K562 (cell line): ENCODE results near the gene SPIRE1. TPM values are rescaled to one million over a fixed set of nuclear protein-coding genes. Genes with fewer than 3 reads are reported as not detected.
A peak's percentile ranks its signal among the peaks of the same experiment; 100 is the strongest.

ENCODE experiments used
- ATAC-seq: fragments of 200-7000 bp; cut with Tn5 transposase; 3 replicates; pipeline ENCODE4 v1.9.1; 2020; ENCODE audit warnings: moderate library complexity
- BruUV-seq: library from RNA; stranded (reverse); fragments of 400-500 nt; replicated peaks from 2 replicates; lab custom pipeline; 2021; lab: Mats Ljungman, UMichigan
- CTCF ChIA-PET: fragments of 300-600 bp; formaldehyde crosslinking; extraction: SDS; loops from one replicate; lab custom pipeline; 2021; ENCODE audit warnings: low intra/inter-chr PET ratio; lab: Yijun Ruan, JAX
- POLR2A ChIA-PET: fragments of 300-600, 350-650 bp; sonication (Branson Sonifier 250); formaldehyde crosslinking; extraction: SDS; loops from one replicate; lab custom pipeline; 2021; ENCODE audit warnings: antibody characterized with exemption, inconsistent platforms; lab: Yijun Ruan, JAX
- DNase-seq, 4 experiments: peaks; one replicate each; pipeline versions ENCODE4 v3.0.0 to v3.0.0-alpha.2; 2011 to 2018; ENCODE audit warnings: low spot score in 3 of 4, mixed read lengths in 3 of 4; ENCODE audit errors: extremely low read depth in 1 of 4
- FAIRE-seq: peaks from 2 replicates; lab custom pipeline; 2011; peaks lifted over from hg19 to GRCh38; lab: Jason Lieb, UNC
- H2AFZ ChIP-seq: 2 replicates; pipeline ENCODE4 v1.6.0; 2011; ENCODE audit warnings: low read depth, low read length, control low read depth, inconsistent platforms
- H3K27ac ChIP-seq: fragments of 200-600 bp; 3 replicates; pipeline ENCODE4 v1.8.0; 2011; ENCODE audit warnings: low read depth, mild to moderate bottlenecking, control low read depth, inconsistent platforms, low read length, moderate library complexity, mixed read lengths; ENCODE audit errors: extremely low read depth
- H3K27me3 ChIP-seq, 2 experiments: fragments of 300-600 bp in 1 of 2; 2 replicates in 1 of 2; 3 replicates in 1 of 2; pipeline versions ENCODE4 v1.6.0 to v1.8.0; 2011; ENCODE audit warnings: inconsistent platforms in 2 of 2, low read length in 2 of 2, mild to moderate bottlenecking in 1 of 2, mixed read lengths in 1 of 2, moderate library complexity in 1 of 2; ENCODE audit not compliant: control insufficient read depth in 2 of 2, insufficient read depth in 2 of 2
- H3K36me3 ChIP-seq: fragments of 300-600 bp; 3 replicates; pipeline ENCODE4 v1.8.0; 2011; ENCODE audit warnings: mild to moderate bottlenecking, low read length, inconsistent platforms; ENCODE audit not compliant: control insufficient read depth, insufficient read depth
- H3K4me1 ChIP-seq, 2 experiments: fragments of 200-600 bp in 1 of 2; replicated peaks in 1 of 2; 2 replicates in 1 of 2; 3 replicates in 1 of 2; pipeline versions ENCODE4 v1.5.1 to v1.8.0; 2011; ENCODE audit warnings: inconsistent platforms in 2 of 2, low read length in 2 of 2, mild to moderate bottlenecking in 1 of 2, mixed read lengths in 1 of 2, moderate library complexity in 1 of 2; ENCODE audit not compliant: control insufficient read depth in 2 of 2, insufficient read depth in 2 of 2
- H3K4me2 ChIP-seq: 2 replicates; pipeline ENCODE4 v1.6.1; 2011; ENCODE audit warnings: low read length, control low read depth, inconsistent platforms, mixed read lengths; ENCODE audit not compliant: insufficient read depth
- H3K4me3 ChIP-seq: fragments of 200-600 bp; sonication (generic), shearing (Covaris generic); 2 replicates; pipeline ENCODE4 v1.5.1; 2016; ENCODE audit warnings: control low read depth, inconsistent platforms
- H3K79me2 ChIP-seq: fragments of 200-600 bp; 3 replicates; pipeline ENCODE4 v1.8.0; 2011; ENCODE audit warnings: low read length, inconsistent platforms; ENCODE audit not compliant: control insufficient read depth, insufficient read depth
- H3K9ac ChIP-seq, 2 experiments: 2 replicates each; pipeline versions ENCODE4 v1.6.0 to v1.6.1; 2011; ENCODE audit warnings: low read depth in 2 of 2, low read length in 2 of 2, control low read depth in 1 of 2, inconsistent platforms in 1 of 2, mild to moderate bottlenecking in 1 of 2, mixed read lengths in 1 of 2; ENCODE audit not compliant: insufficient read depth in 1 of 2
- H3K9me1 ChIP-seq: one replicate; pipeline ENCODE4 v1.6.0; 2011; ENCODE audit warnings: inconsistent platforms, mild to moderate bottlenecking, low read length, moderate library complexity; ENCODE audit not compliant: control insufficient read depth, insufficient read depth
- H3K9me3 ChIP-seq: replicated peaks from 2 replicates; pipeline ENCODE4 v1.5.1; 2011; ENCODE audit warnings: low read depth, low read length, inconsistent platforms; ENCODE audit not compliant: control insufficient read depth, insufficient read depth
- H4K20me1 ChIP-seq: replicated peaks from 2 replicates; pipeline ENCODE4 v1.6.1; 2011; ENCODE audit warnings: low read length, inconsistent platforms, mixed read lengths; ENCODE audit not compliant: control insufficient read depth, insufficient read depth
- BCL6 ChIP-seq: fragments of 250-450 bp; sonication (Bioruptor Pico); IDR thresholded peaks from 2 replicates; pipeline ENCODE4 v1.4.0; 2020
- CBFA2T3 ChIP-seq: fragments of 450-650 bp; IDR thresholded peaks from 2 replicates; pipeline ENCODE4 v1.6.1; 2017
- NFIC ChIP-seq: fragments of 450-650 bp; IDR thresholded peaks from 2 replicates; pipeline ENCODE4 v1.6.1; 2017; ENCODE audit warnings: mild to moderate bottlenecking, inconsistent platforms
- PTTG1 ChIP-seq: fragments of 450-650 bp; IDR thresholded peaks from 2 replicates; pipeline ENCODE4 v1.6.1; 2016; ENCODE audit warnings: low read depth, mild to moderate bottlenecking, missing genetic modification characterization, missing compliant biosample characterization
- SMARCE1 ChIP-seq: fragments of 450-650 bp; IDR thresholded peaks from 2 replicates; pipeline ENCODE4 v1.7.1; 2016; ENCODE audit warnings: mild to moderate bottlenecking
- SOX6 ChIP-seq: fragments of 450-650 bp; IDR thresholded peaks from 2 replicates; pipeline ENCODE4 v1.6.1; 2014; ENCODE audit warnings: mild to moderate bottlenecking
- SRF ChIP-seq, 2 experiments: fragments of 250-450, 450-650 bp in 1 of 2; sonication (Bioruptor Pico) in 1 of 2; sonication (generic) in 1 of 2; formaldehyde crosslinking; IDR thresholded peaks; 2 replicates each; pipeline versions ENCODE4 v1.5.0 to v1.5.1; 2020 to 2022; ENCODE audit warnings: mild to moderate bottlenecking in 1 of 2, missing genetic modification reagents in 1 of 2
- TEAD4 ChIP-seq, 2 experiments: sonication (generic) in 1 of 2; formaldehyde crosslinking in 1 of 2; IDR thresholded peaks; 2 replicates each; pipeline versions ENCODE4 v1.6.1 to v1.8.0; 2012 to 2022; ENCODE audit warnings: borderline replicate concordance in 1 of 2, inconsistent platforms in 1 of 2, low read length in 1 of 2, mild to moderate bottlenecking in 1 of 2, missing genetic modification reagents in 1 of 2
- ZNF124 ChIP-seq: sonication (generic); formaldehyde crosslinking; IDR thresholded peaks from 2 replicates; pipeline ENCODE4 v1.8.1; 2022; ENCODE audit warnings: missing genetic modification reagents
- ZNF24 ChIP-seq: fragments of 450-650 bp; IDR thresholded peaks from 2 replicates; pipeline ENCODE4 v1.6.1; 2016
- ZNF766 ChIP-seq: fragments of 200-800 bp; sonication (Bioruptor generic); conservative IDR thresholded peaks from 2 replicates; pipeline ENCODE4 v1.6.1; 2016; ENCODE audit warnings: missing genetic modification characterization, missing compliant biosample characterization
- WGBS: fragments of 100-300 bp; shearing (Covaris generic); methylation state at CpG from one replicate; pipeline ENCODE4 v1.1.6; 2016; ENCODE audit warnings: low coverage, mixed read lengths; ENCODE audit not compliant: insufficient coverage; ENCODE audit errors: missing lambda C conversion rate; 5-methylcytosine and 5-hydroxymethylcytosine counted together
- in situ Hi-C: fragments of 300-500 bp; cut with MboI; formaldehyde crosslinking; loops from 4 replicates; pipeline ENCODE4 v1.15.0; 2018; ENCODE audit warnings: inconsistent platforms, mixed read lengths
- intact Hi-C: fragments of 100-400 bp; cut with micrococcal nuclease; formaldehyde crosslinking; loops from 2 replicates; pipeline ENCODE4 v1.14.2; 2022
- polyA plus RNA-seq, 8 experiments: library from polyadenylated mRNA; depleted of rRNA in 4 of 8; stranded (reverse) in 5 of 8; unstranded in 3 of 8; fragments of >200 nt; fragmentation: Nextera tagmentation in 2 of 8; fragmentation: Illumina TruSeq in 1 of 8; extraction: Ambion mirVana in 2 of 8; extraction: Trizol in 1 of 8; gene quantifications; 2 replicates each; pipeline versions ENCODE4 v1.2.1 to v1.2.3, GENCODE V29; 2011 to 2014; ENCODE audit warnings: inconsistent platforms in 1 of 8, missing spikeins in 1 of 8
- total RNA-seq, 7 experiments: library from RNA; depleted of rRNA in 6 of 7; stranded (reverse); fragments of >200 nt in 6 of 7; fragmentation: Illumina TruSeq in 2 of 7; extraction: Trizol in 2 of 7; gene quantifications; 2 replicates each; pipeline versions ENCODE4 v1.2.1 to v1.2.3, GENCODE V29; 2011 to 2021; ENCODE audit warnings: low replicate concordance in 1 of 7
- TF ChIP-seq, protein P1 (sequence below): sonication (generic); formaldehyde crosslinking; IDR thresholded peaks from 2 replicates; pipeline ENCODE4 v1.8.0; 2022; ENCODE audit warnings: missing genetic modification reagents, mild to moderate bottlenecking, moderate library complexity, borderline replicate concordance
- TF ChIP-seq, protein P2 (sequence below): IDR thresholded peaks from 2 replicates; pipeline ENCODE4 v1.6.1; 2016; ENCODE audit warnings: missing genetic modification characterization, missing compliant biosample characterization
- TF ChIP-seq, protein P3 (sequence below): sonication (generic); formaldehyde crosslinking; IDR thresholded peaks from 2 replicates; pipeline ENCODE4 v1.8.0; 2022; ENCODE audit warnings: mild to moderate bottlenecking, missing genetic modification reagents

SPIRE1 gene
- total and polyA plus RNA-seq, 9 of the 15 experiments (the other 6 are each of a cell fraction or from before 2014, with no cell fraction given): 2.9 to 14.0 (median 10.2) TPM

DNA sequence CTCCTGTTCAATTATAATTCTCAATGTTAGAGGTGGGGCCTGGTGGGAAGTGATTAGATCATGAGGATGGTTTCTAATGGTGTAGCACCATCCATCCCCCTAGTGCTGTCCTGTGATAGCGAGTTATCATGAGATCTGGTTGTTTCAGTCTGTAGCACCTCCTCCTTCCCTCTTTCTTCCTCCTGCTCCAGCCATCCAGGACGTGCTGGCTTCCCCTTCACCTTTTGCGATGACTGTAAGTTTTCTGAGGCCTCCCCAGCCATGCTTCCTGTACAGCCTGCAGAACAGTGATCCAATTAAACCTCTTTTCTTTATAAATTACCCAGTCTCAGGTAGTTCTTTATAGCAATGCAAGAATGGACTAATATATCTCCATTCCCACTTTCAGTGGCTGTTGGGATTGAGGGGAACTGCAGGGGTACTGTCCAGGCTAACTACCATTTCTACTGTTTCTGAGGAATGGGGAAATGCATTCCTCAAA is 19.2 kb downstream of the SPIRE1 start:
- intact Hi-C loops (no loop called here), in situ Hi-C loops (no loop called here)
- BruUV-seq: no TSS peak
- ChIA-PET CTCF (no interaction called here), POLR2A (interaction anchor here (0.6 to 1.5 kb wide), 3 partner anchors 17 to 658 kb away, joined by 3 to 7 read pairs (median 3); no protein-coding TSS in a partner anchor)
- peaks cover 15% of the 10 kb centered on the region; the same call in 2 of the 3 replicates for H3K79me2 ChIP-seq
- no peaks in the 10 kb centered on the region for H3K9me1 ChIP-seq
- DNase-seq: peak in 1 of 4 experiments; percentile 53
- H3K36me3 ChIP-seq: no peaks in the 10 kb centered on the region
- peak overlapping the region; percentile 3; the same call in 1 of the 2 replicates for H3K4me2 ChIP-seq
- no peak overlapping the region for H3K27ac ChIP-seq
- H2AFZ ChIP-seq: no peak overlapping the region
- H3K4me1 ChIP-seq: peaks cover 9 to 28% of the 10 kb centered on the region in 2 experiments; a peak in 3 of 5 replicates
- H3K9ac ChIP-seq: no peak overlapping the region
- no peaks in the 10 kb centered on the region for H3K9me3 ChIP-seq
- H3K27me3 ChIP-seq: no peaks in the 10 kb centered on the region
- H4K20me1 ChIP-seq: no peaks in the 10 kb centered on the region
- peak; percentile 15 for FAIRE-seq
- ATAC-seq: peak; percentile 72
- WGBS: 15% methylated on average over 3 of the region's 3 CpGs
- no peak overlapping the region for H3K4me3 ChIP-seq
- TF ChIP-seq, protein P1, sequence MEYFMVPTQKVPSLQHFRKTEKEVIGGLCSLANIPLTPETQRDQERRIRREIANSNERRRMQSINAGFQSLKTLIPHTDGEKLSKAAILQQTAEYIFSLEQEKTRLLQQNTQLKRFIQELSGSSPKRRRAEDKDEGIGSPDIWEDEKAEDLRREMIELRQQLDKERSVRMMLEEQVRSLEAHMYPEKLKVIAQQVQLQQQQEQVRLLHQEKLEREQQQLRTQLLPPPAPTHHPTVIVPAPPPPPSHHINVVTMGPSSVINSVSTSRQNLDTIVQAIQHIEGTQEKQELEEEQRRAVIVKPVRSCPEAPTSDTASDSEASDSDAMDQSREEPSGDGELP (CRISPR knock-in tag): no peak
- TF ChIP-seq, protein P2, sequence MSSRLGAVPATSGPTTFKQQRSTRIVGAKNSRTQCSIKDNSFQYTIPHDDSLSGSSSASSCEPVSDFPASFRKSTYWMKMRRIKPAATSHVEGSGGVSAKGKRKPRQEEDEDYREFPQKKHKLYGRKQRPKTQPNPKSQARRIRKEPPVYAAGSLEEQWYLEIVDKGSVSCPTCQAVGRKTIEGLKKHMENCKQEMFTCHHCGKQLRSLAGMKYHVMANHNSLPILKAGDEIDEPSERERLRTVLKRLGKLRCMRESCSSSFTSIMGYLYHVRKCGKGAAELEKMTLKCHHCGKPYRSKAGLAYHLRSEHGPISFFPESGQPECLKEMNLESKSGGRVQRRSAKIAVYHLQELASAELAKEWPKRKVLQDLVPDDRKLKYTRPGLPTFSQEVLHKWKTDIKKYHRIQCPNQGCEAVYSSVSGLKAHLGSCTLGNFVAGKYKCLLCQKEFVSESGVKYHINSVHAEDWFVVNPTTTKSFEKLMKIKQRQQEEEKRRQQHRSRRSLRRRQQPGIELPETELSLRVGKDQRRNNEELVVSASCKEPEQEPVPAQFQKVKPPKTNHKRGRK (tag): no peak
- no peak for TF ChIP-seq SRF (CRISPR knock-in tag; IDR thresholded peaks at IDR 0.05)
- TF ChIP-seq CBFA2T3: peak; percentile 55
- TF ChIP-seq PTTG1 (tag): no peak
- TF ChIP-seq TEAD4 (IDR thresholded peaks at IDR 0.05; ENCODE audit: low read length): peak; percentile 13; the same call in 1 of the 2 replicates
- TF ChIP-seq TEAD4 (CRISPR knock-in tag; IDR thresholded peaks at IDR 0.05; ENCODE audit: borderline replicate concordance): no peak
- 0 out of 2 replicates have a peak, but pooled peaks have one; percentile 22 for TF ChIP-seq SMARCE1
- no peak for TF ChIP-seq BCL6 (CRISPR knock-in tag)
- TF ChIP-seq SOX6: peak; percentile 31; the same call in 1 of the 2 replicates
- TF ChIP-seq, protein P3, sequence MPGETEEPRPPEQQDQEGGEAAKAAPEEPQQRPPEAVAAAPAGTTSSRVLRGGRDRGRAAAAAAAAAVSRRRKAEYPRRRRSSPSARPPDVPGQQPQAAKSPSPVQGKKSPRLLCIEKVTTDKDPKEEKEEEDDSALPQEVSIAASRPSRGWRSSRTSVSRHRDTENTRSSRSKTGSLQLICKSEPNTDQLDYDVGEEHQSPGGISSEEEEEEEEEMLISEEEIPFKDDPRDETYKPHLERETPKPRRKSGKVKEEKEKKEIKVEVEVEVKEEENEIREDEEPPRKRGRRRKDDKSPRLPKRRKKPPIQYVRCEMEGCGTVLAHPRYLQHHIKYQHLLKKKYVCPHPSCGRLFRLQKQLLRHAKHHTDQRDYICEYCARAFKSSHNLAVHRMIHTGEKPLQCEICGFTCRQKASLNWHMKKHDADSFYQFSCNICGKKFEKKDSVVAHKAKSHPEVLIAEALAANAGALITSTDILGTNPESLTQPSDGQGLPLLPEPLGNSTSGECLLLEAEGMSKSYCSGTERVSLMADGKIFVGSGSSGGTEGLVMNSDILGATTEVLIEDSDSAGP (CRISPR knock-in tag): no peak
- TF ChIP-seq ZNF24: no peak
- no peak for TF ChIP-seq ZNF124 (CRISPR knock-in tag)
- no peak for TF ChIP-seq NFIC
- TF ChIP-seq ZNF766 (CRISPR knock-in tag): peak; percentile 91
